ENCODE results near the gene COL24A1. TPM values are rescaled to one million over a fixed set of nuclear protein-coding genes. Genes with fewer than 3 reads are reported as not detected.

COL24A1 gene
- total RNA-seq, 1 donor from 2014 or later: not detected

DNA sequence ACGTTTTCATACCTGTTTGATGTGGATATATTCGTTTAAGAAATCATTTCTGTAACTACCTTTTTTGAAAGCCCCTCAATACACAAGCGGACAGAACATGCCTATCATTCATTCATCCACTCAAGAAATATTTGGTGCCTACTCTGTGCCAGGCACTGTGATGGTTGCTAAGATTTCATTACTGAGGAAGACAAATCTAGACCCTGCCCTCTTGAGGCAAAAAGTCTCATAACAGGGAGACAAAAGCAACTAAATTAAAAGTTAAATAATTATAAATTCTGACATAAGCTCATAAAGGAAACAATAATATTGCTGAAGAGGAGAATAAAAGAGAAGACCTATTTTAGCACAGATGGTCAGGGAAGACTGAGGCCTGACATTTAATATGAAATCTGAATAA, 244.8 kb downstream of the COL24A1 start:
- TF ChIP-seq, protein P1, sequence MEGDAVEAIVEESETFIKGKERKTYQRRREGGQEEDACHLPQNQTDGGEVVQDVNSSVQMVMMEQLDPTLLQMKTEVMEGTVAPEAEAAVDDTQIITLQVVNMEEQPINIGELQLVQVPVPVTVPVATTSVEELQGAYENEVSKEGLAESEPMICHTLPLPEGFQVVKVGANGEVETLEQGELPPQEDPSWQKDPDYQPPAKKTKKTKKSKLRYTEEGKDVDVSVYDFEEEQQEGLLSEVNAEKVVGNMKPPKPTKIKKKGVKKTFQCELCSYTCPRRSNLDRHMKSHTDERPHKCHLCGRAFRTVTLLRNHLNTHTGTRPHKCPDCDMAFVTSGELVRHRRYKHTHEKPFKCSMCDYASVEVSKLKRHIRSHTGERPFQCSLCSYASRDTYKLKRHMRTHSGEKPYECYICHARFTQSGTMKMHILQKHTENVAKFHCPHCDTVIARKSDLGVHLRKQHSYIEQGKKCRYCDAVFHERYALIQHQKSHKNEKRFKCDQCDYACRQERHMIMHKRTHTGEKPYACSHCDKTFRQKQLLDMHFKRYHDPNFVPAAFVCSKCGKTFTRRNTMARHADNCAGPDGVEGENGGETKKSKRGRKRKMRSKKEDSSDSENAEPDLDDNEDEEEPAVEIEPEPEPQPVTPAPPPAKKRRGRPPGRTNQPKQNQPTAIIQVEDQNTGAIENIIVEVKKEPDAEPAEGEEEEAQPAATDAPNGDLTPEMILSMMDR (IDR thresholded peaks at IDR 0.05): no peak
- Mint-ChIP-seq H3K4me1 (no peaks in the 10 kb centered on the region), H3K27ac (no peak overlapping the region), H3K9me3 (no peaks in the 10 kb centered on the region), H3K36me3 (ENCODE audit: low read depth) (no peaks in the 10 kb centered on the region), H3K27me3 (no peaks in the 10 kb centered on the region), H3K4me3 (no peak overlapping the region)
- intact Hi-C loops (cut with micrococcal nuclease): loop anchor here (2.0 kb wide), 1 partner anchor 603 kb away; no protein-coding TSS in a partner anchor
- DNase-seq: no peak
- CTCF ChIA-PET: interaction anchor here (0.7 kb wide), 1 partner anchor 204 kb away, joined by 3 read pairs; the partner anchor contains the start of gene ZNHIT6
- POLR2A ChIA-PET: no interaction called here
- ATAC-seq (ENCODE audit: low read depth): no peak

DNA sequence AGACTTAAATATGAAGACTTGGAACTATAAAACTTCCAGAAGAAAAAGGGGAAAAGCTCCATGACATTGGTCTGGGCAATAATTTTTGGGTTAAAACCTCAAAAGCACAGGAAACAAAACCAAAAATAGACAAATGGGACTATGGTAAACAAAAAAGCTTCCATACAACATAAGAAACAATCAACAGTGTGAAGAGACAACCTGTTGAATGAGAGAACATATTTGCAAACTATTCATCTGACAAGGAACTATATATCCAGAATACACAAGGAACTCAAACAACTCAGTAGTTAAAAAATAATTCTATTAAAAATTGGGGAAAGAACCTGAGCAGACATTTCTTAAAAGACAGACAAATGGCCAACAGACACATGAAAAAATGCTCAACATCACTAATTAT, 255.7 kb downstream of the COL24A1 start:
- POLR2A ChIA-PET: no interaction called here
- Mint-ChIP-seq H3K9me3 (peaks cover 3% of the 10 kb centered on the region), H3K4me3 (no peak overlapping the region), H3K36me3 (ENCODE audit: low read depth) (no peaks in the 10 kb centered on the region), H3K4me1 (no peaks in the 10 kb centered on the region), H3K27ac (no peak overlapping the region), H3K27me3 (no peaks in the 10 kb centered on the region)
- no peak for ATAC-seq (ENCODE audit: low read depth)
- CTCF ChIA-PET: no interaction called here
- DNase-seq: no peak
- intact Hi-C loops (cut with micrococcal nuclease): no loop called here
- TF ChIP-seq, protein P1 (IDR thresholded peaks at IDR 0.05): no peak

DNA sequence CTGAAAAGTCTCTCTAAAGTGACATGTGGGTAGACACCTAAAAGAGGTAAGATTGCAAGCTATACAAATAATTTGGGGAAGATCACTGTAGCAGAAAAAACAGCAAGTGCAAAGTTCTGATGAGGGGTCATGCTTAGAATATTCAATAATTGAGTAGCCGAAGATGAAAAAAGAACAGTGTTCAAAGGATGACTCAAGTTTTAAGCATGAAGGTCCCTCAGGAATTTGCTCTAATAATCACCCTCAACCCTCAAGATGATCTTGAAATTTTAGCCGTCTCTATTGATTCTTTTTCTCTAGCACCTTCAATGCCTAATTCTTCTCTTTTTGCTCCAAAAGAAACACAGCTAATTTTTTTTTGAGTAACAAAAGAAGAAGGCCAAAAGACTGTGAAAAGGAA, 257.7 kb downstream of the COL24A1 start:
- Mint-ChIP-seq H3K9me3 (peaks cover 3% of the 10 kb centered on the region), H3K36me3 (ENCODE audit: low read depth) (no peaks in the 10 kb centered on the region), H3K27ac (no peak overlapping the region), H3K27me3 (no peaks in the 10 kb centered on the region), H3K4me1 (no peaks in the 10 kb centered on the region), H3K4me3 (no peak overlapping the region)
- CTCF ChIA-PET: no interaction called here
- intact Hi-C loops (cut with micrococcal nuclease): no loop called here
- no peak for ATAC-seq (ENCODE audit: low read depth)
- POLR2A ChIA-PET: no interaction called here
- no peak for DNase-seq
- TF ChIP-seq, protein P1 (IDR thresholded peaks at IDR 0.05): no peak

DNA sequence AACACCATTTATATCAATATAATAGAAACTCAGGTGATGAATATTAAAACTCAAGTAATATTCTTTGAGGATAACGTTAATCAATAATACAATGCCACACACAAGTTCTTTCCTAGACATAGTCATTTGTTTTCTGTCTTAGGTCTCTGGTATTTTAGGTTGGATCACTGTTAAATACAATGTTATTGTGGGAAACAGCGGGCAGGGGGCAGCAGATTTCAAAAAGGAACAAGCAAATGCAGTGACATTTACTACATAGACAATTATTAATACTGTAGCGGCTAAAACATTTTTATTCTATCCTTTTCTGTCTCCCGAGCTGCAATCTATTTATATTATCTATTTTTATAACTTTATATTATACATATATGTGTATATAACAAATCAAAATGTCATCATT, 261.9 kb downstream of the COL24A1 start:
- H3K36me3 Mint-ChIP-seq (ENCODE audit: low read depth): no peaks in the 10 kb centered on the region
- H3K27ac Mint-ChIP-seq: no peak overlapping the region
- DNase-seq: no peak
- ChIA-PET CTCF (no interaction called here), POLR2A (no interaction called here)
- no peaks in the 10 kb centered on the region for H3K27me3 Mint-ChIP-seq
- no peaks in the 10 kb centered on the region for H3K4me1 Mint-ChIP-seq
- TF ChIP-seq, protein P1 (IDR thresholded peaks at IDR 0.05): no peak
- H3K4me3 Mint-ChIP-seq: no peak overlapping the region
- H3K9me3 Mint-ChIP-seq: no peaks in the 10 kb centered on the region
- intact Hi-C loops (cut with micrococcal nuclease): no loop called here
- no peak for ATAC-seq (ENCODE audit: low read depth)

DNA sequence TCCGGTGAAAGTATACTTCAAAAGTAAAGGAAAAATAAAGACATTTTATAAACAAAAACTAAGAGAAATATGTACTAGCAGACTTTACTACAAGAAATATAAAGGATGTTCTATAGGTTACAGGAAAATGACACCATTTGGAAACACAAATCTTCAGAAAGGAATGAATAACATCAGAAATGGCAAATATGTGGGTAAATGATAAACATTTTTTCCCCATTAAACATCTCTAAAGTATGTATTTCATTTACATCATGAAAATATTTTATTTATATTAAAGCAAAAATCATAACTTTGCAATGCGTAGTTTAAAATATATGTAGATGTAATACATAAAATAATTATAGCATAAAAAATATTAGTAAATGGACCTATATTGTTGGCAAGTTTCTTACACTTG, 264.2 kb downstream of the COL24A1 start:
- no peak overlapping the region for H3K4me3 Mint-ChIP-seq
- no peaks in the 10 kb centered on the region for H3K9me3 Mint-ChIP-seq
- no peaks in the 10 kb centered on the region for H3K4me1 Mint-ChIP-seq
- no peak for DNase-seq
- intact Hi-C loops (cut with micrococcal nuclease): no loop called here
- H3K27me3 Mint-ChIP-seq: no peaks in the 10 kb centered on the region
- TF ChIP-seq, protein P1 (IDR thresholded peaks at IDR 0.05): no peak
- ChIA-PET CTCF (no interaction called here), POLR2A (no interaction called here)
- no peak for ATAC-seq (ENCODE audit: low read depth)
- no peak overlapping the region for H3K27ac Mint-ChIP-seq
- H3K36me3 Mint-ChIP-seq (ENCODE audit: low read depth): no peaks in the 10 kb centered on the region
